K562 (cell line): ENCODE measurements around the gene HOXB4. TPM values are rescaled to one million over a fixed set of nuclear protein-coding genes. Genes with fewer than 3 reads are reported as not detected.

Experiments
- HNRNPLL ChIP-seq: fragments of 200-400 bp; formaldehyde crosslinking; IDR thresholded peaks from 2 replicates; pipeline ENCODE4 v1.6.1; 2017; ENCODE audit warnings: low read length, low read depth, mild to moderate bottlenecking; ENCODE audit not compliant: poor library complexity, severe bottlenecking
- KAT2B ChIP-seq: IDR thresholded peaks from one replicate; pipeline ENCODE4 v1.6.1; 2012; ENCODE audit warnings: low read depth, mild to moderate bottlenecking, control low read depth, inconsistent platforms, low read length, moderate library complexity
- KHSRP ChIP-seq: fragments of 450-650 bp; IDR thresholded peaks from 2 replicates; pipeline ENCODE4 v1.6.1; 2017
- MAZ ChIP-seq, 2 experiments: fragments of 450-650 bp in 1 of 2; sonication (generic) in 1 of 2; formaldehyde crosslinking; IDR thresholded peaks in 1 of 2; conservative IDR thresholded peaks in 1 of 2; 2 replicates each; pipeline versions ENCODE4 v1.4.0 to v1.5.0; 2020; ENCODE audit warnings: mild to moderate bottlenecking in 1 of 2, missing genetic modification reagents in 1 of 2
- MCM2 ChIP-seq: fragments of 450-650 bp; IDR thresholded peaks from 2 replicates; pipeline ENCODE4 v1.6.1; 2017; ENCODE audit warnings: low read depth, mild to moderate bottlenecking
- POLR2A ChIP-seq: fragments of 450-650 bp; conservative IDR thresholded peaks from 2 replicates; pipeline ENCODE4 v1.6.1; 2016
- POLR2G ChIP-seq: fragments of 200-400 bp; formaldehyde crosslinking; IDR thresholded peaks from 2 replicates; pipeline ENCODE4 v1.6.1; 2017; ENCODE audit warnings: low read depth, mild to moderate bottlenecking, antibody characterized with exemption, low read length, moderate library complexity
- RBFOX2 ChIP-seq: fragments of 200-400 bp; formaldehyde crosslinking; IDR thresholded peaks from 2 replicates; pipeline ENCODE4 v1.6.1; 2017; ENCODE audit warnings: low read depth, mild to moderate bottlenecking, low read length, moderate library complexity
- RCOR1 ChIP-seq, 2 experiments: IDR thresholded peaks; 2 replicates each; pipeline ENCODE4 v1.6.1; 2012; ENCODE audit warnings: low read depth in 2 of 2, low read length in 2 of 2, borderline replicate concordance in 1 of 2, improper control_type of control experiment in 1 of 2
- SNIP1 ChIP-seq: fragments of 450-650 bp; IDR thresholded peaks from 2 replicates; pipeline ENCODE4 v1.7.1; 2017; ENCODE audit warnings: low read depth, mild to moderate bottlenecking
- ZBTB7A ChIP-seq: IDR thresholded peaks from 2 replicates; pipeline ENCODE4 v1.6.1; 2011; ENCODE audit warnings: low read depth, mild to moderate bottlenecking, low read length, moderate library complexity, borderline replicate concordance; ENCODE audit not compliant: control insufficient read depth
- ZFP1 ChIP-seq: fragments of 450-650 bp; formaldehyde crosslinking; IDR thresholded peaks from 2 replicates; pipeline ENCODE4 v1.4.0; 2020; ENCODE audit warnings: mild to moderate bottlenecking, mixed read lengths
- ZNF347 ChIP-seq: fragments of 450-650 bp; formaldehyde crosslinking; IDR thresholded peaks from 2 replicates; pipeline ENCODE4 v1.4.0; 2020; ENCODE audit warnings: low read depth, mild to moderate bottlenecking, moderate library complexity
- ZNF354B ChIP-seq: fragments of 250-450 bp; sonication (Bioruptor Pico); IDR thresholded peaks from 2 replicates; pipeline ENCODE4 v1.4.0; 2020
- polyA plus RNA-seq, 8 experiments: library from polyadenylated mRNA; depleted of rRNA in 4 of 8; stranded (reverse) in 5 of 8; unstranded in 3 of 8; fragments of >200 nt; fragmentation: Nextera tagmentation in 2 of 8; fragmentation: Illumina TruSeq in 1 of 8; extraction: Ambion mirVana in 2 of 8; extraction: Trizol in 1 of 8; gene quantifications; 2 replicates each; pipeline versions ENCODE4 v1.2.1 to v1.2.3, GENCODE V29; 2011 to 2014; ENCODE audit warnings: inconsistent platforms in 1 of 8, missing spikeins in 1 of 8
- total RNA-seq, 7 experiments: library from RNA; depleted of rRNA in 6 of 7; stranded (reverse); fragments of >200 nt in 6 of 7; fragmentation: Illumina TruSeq in 2 of 7; extraction: Trizol in 2 of 7; gene quantifications; 2 replicates each; pipeline versions ENCODE4 v1.2.1 to v1.2.3, GENCODE V29; 2011 to 2021; ENCODE audit warnings: low replicate concordance in 1 of 7
- TF ChIP-seq, protein P1 (sequence below): IDR thresholded peaks from 2 replicates; pipeline ENCODE4 v1.6.1; 2016; ENCODE audit warnings: missing genetic modification characterization, missing compliant biosample characterization
- TF ChIP-seq, protein P2 (sequence below): sonication (generic); formaldehyde crosslinking; IDR thresholded peaks from 2 replicates; pipeline ENCODE4 v1.8.1; 2022; ENCODE audit warnings: missing genetic modification reagents
- TF ChIP-seq, protein P3 (sequence below): sonication (generic); IDR thresholded peaks from 2 replicates; pipeline ENCODE4 v1.6.1; 2016
- TF ChIP-seq, protein P4 (sequence below): sonication (generic); formaldehyde crosslinking; IDR thresholded peaks from 2 replicates; pipeline ENCODE4 v1.8.0; 2023; ENCODE audit warnings: mild to moderate bottlenecking, missing genetic modification reagents
- TF ChIP-seq, protein P5 (sequence below): sonication (generic); formaldehyde crosslinking; IDR thresholded peaks from 2 replicates; pipeline ENCODE4 v1.8.0; 2022; ENCODE audit warnings: missing genetic modification reagents, mild to moderate bottlenecking, moderate library complexity, borderline replicate concordance

Gene HOXB4
- total and polyA plus RNA-seq, 9 of the 15 experiments (the other 6 are each of a cell fraction or from before 2014, with no cell fraction given) = 1.6 to 34.9 (median 14.9) TPM

DNA sequence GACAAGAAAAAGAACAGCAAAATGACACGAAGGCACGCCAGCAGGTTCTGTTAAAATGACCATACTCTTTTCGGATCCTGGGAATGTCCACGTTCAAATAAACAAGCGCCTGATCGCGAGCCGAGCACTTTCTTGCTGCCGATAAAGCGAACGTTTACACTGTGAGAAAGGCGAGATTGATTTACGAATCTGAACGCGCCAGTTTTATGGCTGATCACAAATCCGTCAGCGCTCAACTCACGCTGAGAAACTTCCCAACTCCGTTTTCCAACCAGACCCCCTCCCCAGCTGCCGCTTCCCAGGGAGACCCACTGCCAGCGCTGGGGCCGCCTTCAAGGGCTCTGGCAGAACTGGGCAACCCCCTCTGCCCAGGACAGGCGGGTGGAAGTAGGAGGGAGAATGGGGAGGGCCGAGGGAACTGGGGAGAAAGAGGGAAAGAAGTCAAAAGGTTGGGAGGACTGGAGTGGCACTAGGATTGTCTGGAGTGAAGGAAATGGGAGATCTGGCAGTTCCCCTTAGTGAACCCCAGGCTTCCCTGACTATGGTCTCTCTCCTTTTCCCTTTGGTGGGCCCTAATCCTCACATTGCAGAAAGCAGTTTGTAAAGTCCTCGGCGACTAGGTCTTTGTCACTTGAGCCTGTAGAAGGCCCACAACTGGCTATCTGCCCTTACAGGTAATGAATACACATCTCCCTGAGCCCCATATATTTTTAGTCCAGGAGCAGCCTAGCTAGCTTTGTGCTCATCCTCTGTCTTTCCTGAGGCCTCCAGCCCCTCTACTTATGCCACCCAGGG lies 6.9 kb downstream of the HOXB4 start (continued):
- TF ChIP-seq, protein P1, sequence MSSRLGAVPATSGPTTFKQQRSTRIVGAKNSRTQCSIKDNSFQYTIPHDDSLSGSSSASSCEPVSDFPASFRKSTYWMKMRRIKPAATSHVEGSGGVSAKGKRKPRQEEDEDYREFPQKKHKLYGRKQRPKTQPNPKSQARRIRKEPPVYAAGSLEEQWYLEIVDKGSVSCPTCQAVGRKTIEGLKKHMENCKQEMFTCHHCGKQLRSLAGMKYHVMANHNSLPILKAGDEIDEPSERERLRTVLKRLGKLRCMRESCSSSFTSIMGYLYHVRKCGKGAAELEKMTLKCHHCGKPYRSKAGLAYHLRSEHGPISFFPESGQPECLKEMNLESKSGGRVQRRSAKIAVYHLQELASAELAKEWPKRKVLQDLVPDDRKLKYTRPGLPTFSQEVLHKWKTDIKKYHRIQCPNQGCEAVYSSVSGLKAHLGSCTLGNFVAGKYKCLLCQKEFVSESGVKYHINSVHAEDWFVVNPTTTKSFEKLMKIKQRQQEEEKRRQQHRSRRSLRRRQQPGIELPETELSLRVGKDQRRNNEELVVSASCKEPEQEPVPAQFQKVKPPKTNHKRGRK (tag) = no peak
- TF ChIP-seq KHSRP (no peak), HNRNPLL (no peak), ZNF347 (CRISPR knock-in tag) (no peak), SNIP1 (no peak), MAZ (CRISPR knock-in tag; conservative IDR thresholded peaks at IDR 0.05 in 1 of 2, IDR thresholded peaks at IDR 0.05 in 1 of 2) (no peak), RCOR1 (IDR thresholded peaks at IDR 0.05; ENCODE audit: borderline replicate concordance in 1 of 2, low read depth in 2 of 2, low read length in 2 of 2) (0 out of 4 replicates have a peak, but pooled peaks of 1 of the 2 experiments have one; percentile 42), ZNF354B (CRISPR knock-in tag) (no peak), KAT2B (no peak), MCM2 (no peak), POLR2G (no peak), POLR2A (no peak), ZFP1 (CRISPR knock-in tag) (no peak), ZBTB7A (no peak), RBFOX2 (no peak; the same call in 1 of the 2 replicates)
- TF ChIP-seq, protein P2, sequence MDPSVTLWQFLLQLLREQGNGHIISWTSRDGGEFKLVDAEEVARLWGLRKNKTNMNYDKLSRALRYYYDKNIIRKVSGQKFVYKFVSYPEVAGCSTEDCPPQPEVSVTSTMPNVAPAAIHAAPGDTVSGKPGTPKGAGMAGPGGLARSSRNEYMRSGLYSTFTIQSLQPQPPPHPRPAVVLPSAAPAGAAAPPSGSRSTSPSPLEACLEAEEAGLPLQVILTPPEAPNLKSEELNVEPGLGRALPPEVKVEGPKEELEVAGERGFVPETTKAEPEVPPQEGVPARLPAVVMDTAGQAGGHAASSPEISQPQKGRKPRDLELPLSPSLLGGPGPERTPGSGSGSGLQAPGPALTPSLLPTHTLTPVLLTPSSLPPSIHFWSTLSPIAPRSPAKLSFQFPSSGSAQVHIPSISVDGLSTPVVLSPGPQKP (CRISPR knock-in tag) = no peak
- TF ChIP-seq, protein P3, sequence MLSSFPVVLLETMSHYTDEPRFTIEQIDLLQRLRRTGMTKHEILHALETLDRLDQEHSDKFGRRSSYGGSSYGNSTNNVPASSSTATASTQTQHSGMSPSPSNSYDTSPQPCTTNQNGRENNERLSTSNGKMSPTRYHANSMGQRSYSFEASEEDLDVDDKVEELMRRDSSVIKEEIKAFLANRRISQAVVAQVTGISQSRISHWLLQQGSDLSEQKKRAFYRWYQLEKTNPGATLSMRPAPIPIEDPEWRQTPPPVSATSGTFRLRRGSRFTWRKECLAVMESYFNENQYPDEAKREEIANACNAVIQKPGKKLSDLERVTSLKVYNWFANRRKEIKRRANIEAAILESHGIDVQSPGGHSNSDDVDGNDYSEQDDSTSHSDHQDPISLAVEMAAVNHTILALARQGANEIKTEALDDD = no peak
- TF ChIP-seq, protein P4, sequence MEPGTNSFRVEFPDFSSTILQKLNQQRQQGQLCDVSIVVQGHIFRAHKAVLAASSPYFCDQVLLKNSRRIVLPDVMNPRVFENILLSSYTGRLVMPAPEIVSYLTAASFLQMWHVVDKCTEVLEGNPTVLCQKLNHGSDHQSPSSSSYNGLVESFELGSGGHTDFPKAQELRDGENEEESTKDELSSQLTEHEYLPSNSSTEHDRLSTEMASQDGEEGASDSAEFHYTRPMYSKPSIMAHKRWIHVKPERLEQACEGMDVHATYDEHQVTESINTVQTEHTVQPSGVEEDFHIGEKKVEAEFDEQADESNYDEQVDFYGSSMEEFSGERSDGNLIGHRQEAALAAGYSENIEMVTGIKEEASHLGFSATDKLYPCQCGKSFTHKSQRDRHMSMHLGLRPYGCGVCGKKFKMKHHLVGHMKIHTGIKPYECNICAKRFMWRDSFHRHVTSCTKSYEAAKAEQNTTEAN = no peak
- TF ChIP-seq, protein P5, sequence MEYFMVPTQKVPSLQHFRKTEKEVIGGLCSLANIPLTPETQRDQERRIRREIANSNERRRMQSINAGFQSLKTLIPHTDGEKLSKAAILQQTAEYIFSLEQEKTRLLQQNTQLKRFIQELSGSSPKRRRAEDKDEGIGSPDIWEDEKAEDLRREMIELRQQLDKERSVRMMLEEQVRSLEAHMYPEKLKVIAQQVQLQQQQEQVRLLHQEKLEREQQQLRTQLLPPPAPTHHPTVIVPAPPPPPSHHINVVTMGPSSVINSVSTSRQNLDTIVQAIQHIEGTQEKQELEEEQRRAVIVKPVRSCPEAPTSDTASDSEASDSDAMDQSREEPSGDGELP = 0 out of 2 replicates have a peak, but pooled peaks have one; percentile 23
